Fibroblast of villous mesenchyme (primary cell): ENCODE results near the gene SYNJ2. TPM values are rescaled to one million over a fixed set of nuclear protein-coding genes. Genes with fewer than 3 reads are reported as not detected.

Source experiments
- DNase-seq: peaks from one replicate; pipeline ENCODE4 v3.0.0-alpha.2; 2010; ENCODE audit warnings: low read depth
- H3K4me3 ChIP-seq: 2 replicates; pipeline ENCODE4 v1.5.1; 2011; ENCODE audit warnings: low read depth, mild to moderate bottlenecking, low read length
- CTCF ChIP-seq: IDR thresholded peaks from 2 replicates; pipeline ENCODE4 v1.5.1; 2012; ENCODE audit warnings: low read depth, mild to moderate bottlenecking, low read length; ENCODE audit not compliant: insufficient read depth
- total RNA-seq: library from RNA; depleted of rRNA; stranded (reverse); fragments of >200 nt; gene quantifications from 2 replicates; pipeline ENCODE4 v1.2.3, GENCODE V29; 2012

The SYNJ2 gene
- total RNA-seq, 1 donor: 53.1 TPM

DNA sequence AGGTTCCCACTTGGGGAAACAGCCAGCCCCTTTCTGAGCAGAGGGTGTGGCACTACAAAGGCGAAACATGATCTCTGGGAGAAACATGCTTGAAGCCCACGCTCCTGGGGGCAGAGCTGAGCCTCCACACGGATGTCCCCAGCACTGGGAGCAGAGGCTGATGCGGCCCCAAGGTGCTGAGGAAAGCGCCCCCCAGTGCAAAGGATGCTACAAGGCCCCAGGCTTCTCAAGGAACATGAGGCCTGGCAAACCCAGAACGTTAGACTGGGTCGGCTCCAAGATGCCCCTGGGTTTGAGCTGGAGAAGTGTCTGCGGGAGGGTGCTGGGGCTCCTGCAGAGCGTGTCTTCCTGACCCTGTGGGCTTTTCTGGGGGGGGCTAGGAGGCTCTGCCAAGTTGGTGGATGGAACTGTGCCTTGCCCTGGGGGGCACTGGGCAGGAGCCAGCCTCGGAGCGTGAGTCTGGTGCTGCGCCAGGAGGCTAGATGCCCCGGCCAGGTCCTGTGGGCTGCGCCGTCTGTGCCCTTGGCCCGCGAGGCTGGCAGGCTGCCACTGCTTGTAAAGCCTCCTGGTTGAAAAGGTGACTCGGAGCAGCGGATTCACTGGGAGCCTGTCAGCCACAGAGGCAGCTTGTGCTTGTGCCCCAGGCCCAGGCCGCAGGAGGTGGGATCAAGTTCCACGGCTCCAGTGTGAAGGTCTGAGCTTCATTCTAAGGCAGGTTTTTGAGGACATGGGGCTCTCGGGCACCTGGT, 8.1 kb downstream of the SYNJ2 start:
- TF ChIP-seq CTCF: no peak
- H3K4me3 ChIP-seq: no peak overlapping the region
- DNase-seq: peak; percentile 32

DNA sequence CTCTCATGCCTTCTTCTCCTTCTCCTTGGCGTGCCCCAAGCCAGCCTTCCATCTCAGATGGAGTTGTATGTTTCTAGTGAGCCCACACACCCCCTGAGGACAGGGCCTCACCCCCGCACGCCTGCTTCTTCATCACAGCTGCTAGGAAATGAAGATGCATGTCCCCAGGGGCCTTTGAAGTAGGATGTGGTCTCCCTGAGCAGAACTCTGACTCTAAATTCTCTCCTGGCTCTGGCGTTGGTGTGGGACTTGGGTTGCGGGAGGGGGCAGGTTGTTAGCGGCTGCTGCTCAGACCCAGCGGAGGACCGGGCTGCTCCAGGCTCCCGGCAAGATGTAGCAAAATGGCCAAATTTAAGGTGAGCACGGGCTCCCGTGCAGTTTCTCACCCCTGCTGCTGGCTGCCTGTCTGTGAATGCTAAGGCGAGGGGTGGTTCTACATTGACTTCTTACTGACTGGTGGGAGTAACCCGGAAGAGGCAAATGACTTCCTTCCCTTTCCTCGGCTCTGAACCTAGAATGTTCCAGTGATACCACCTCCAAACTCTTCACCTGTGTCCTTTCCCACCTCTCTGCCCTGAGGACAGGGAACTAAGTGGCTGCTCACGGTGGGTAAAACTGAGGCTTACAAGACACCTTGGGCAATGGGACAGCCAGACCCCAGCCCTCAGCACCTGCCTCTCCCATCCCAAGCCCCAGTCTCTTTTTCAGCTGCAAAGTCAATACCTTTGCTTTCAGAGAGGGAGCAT, 8.8 kb downstream of the SYNJ2 start:
- no peak for TF ChIP-seq CTCF
- DNase-seq: no peak
- H3K4me3 ChIP-seq: no peak overlapping the region

- DNase-seq: no peak
- no peak for TF ChIP-seq CTCF
- no peak overlapping the region for H3K4me3 ChIP-seq
Measured at GRCh38 chr6:157991067-157991432, 9.4 kb downstream of the SYNJ2 start.

GRCh38 chr6:157993076-157993475, 11.4 kb downstream of the SYNJ2 start:
- DNase-seq: no peak
- no peak for TF ChIP-seq CTCF

DNA sequence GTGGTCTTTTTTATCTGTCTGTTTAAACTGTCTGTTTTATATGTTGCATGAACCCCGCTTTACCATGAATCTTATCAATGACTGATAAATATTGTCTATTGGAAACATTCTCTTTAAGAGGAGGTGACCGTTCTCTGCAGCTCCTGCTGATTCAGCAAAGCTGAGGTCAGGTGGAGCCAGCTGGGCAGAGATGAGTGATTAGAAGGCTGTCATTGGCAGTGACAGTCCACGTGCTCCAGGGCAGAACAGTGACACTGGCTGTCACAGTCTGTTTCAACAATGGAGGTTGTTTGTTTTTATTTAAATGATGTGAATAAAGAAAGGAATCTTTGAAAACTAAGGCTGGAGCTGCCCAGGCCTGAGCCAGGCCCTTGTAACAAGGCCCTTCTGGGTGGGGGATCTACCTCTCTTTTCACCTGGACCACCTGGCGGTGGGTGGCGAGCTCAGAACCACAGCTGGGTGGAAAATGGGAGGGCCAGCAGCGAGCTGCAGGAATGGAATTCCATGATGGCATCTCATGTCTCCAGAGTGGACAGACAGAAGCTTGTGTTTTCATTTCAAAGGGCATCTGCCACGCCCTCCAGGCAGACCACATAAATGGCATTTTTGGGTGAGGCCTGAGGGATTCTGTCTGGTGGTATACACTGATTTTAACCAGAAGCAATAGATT, 12.6 kb downstream of the SYNJ2 start:
- no peak for TF ChIP-seq CTCF
- no peak for DNase-seq
- H3K4me3 ChIP-seq: no peak overlapping the region

More at GRCh38 chr6:157993076-157993475, 11.4 kb downstream of the SYNJ2 start:
- H3K4me3 ChIP-seq: no peak overlapping the region

DNA sequence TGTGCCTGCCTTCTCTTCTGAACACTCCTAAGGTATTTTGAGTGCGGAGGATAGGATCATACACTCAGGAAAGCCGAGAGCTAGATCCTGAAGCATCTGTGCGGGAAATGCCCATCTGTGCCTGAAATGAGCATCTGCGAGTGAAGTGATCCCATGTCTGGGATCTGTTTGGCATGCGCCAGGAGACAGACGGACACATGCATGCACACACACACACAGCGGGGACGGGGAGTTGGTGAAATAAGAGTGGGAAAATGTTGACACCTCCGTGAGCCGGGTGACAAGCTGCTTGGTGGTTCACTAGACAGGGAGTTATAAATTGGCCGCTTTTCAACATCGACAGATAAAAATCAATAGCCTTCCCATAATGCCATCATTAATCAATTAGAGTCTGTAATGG, 13.8 kb downstream of the SYNJ2 start:
- no peak for DNase-seq
- no peak for TF ChIP-seq CTCF
- H3K4me3 ChIP-seq: no peak overlapping the region
